Left hindlimb (tissue), 1 donor: Measurements from ENCODE around the gene MINPP1.
"Not testable (repeated sequence)": the region's sequence is repeated elsewhere in the genome, so short reads cannot be mapped to it uniquely, and the experiment has no call there.

Source experiments
- DNase-seq: peaks from one replicate; pipeline ENCODE4 v3.0.0-alpha.2; 2018

MINPP1 gene

GRCh38 chr10:87578160-87578841 lies 73.6 kb downstream of the MINPP1 start:
- DNase-seq: no peak

DNA sequence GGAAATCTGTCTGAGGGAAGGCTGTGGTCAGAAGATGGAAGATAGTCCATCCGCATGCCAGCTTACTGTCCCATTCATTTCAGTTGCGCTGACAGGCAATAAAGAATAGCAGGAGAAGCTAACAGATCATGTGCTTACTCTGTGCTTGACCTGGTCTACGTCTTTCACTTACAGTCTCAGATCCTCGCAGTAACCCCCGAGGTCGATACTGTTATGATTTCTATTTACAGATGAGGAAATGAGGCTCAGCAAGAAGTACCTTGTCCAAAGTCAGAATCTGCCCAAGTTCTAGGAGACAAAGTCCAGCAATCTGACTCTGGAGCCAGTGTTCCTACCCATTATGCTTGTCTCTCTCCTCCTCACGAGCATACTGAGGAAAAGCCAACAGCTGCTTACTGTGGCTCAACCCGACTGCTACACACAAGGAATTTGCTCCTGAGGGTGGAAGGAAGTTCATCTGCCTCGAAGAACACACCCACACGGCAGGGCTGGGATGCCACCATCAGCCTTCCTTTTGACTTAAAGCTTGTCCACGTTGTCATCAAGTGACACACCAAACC lies 74.2 kb downstream of the MINPP1 start:
- no peak for DNase-seq

- DNase-seq: peak; percentile 53
Measured at GRCh38 chr10:87579563-87579962, 74.9 kb downstream of the MINPP1 start.

- no peak for DNase-seq
Measured at GRCh38 chr10:87580016-87580415, 75.3 kb downstream of the MINPP1 start.

- no peak for DNase-seq
Measured at GRCh38 chr10:87585565-87586514, 81.1 kb downstream of the MINPP1 start.

DNA sequence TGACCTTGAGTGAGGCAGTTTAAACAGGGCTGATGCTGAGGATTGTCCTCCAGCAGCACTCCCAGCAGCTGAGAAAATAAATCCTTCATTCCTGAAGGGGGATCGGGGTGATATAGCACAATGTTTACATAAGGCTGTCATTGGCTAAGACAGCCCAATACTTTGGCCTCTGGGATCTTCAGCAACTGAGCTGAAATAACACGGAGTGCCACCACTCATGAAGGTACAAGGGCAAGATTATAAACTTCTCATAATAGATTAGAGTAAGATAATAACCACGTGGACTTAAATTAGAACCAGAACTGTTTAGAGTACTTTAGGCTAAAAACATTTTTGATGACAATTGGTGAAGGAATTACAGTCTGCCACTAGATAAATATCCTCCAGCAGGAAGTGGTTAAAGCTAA lies 85.0 kb downstream of the MINPP1 start:
- DNase-seq: no peak

DNA sequence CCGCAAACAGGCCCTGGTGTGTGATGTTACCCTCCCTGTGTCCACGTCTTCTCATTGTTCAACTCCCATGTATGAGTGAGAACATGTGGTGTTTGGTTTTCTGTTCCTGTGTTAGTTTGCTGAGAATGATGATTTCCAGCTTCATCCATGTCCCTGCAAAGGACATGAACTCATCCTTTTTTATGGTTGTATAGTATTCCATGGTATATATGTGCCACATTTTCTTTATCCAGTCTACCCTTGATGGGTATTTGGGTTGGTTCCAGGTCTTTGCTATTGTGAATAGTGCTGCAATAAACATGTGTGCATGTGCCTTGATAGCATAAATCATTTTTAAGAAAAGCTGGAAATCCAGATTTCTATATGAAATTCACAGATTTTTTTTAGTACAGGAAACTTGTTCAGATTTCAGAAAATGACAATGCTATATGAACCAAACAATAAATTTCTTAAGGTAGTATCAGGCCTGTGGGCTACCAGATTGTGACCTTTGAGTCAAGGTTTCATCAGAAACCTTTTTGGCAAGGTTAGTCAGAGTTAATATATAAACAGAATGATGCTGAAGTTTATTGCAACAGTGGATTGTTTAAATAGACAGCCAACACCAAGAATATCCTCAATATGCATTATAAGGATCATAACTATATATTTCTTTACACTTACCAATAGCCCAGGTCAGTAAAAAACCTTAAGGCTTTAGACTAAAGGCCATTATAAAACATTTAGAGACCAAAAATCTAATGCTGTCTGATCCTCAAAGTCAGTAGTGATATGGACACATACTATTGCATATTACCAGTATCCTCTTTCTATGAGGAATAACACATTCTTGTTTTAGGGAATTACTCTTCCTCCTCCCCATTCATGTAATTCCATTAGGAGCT lies 86.3 kb downstream of the MINPP1 start:
- no peak for DNase-seq

GRCh38 chr10:87591589-87591886 lies 86.8 kb downstream of the MINPP1 start:
- DNase-seq: no peak

GRCh38 chr10:87592920-87593319 lies 88.2 kb downstream of the MINPP1 start:
- DNase-seq: not testable (repeated sequence)

GRCh38 chr10:87593702-87594101 lies 89.0 kb downstream of the MINPP1 start:
- DNase-seq: no peak

DNA sequence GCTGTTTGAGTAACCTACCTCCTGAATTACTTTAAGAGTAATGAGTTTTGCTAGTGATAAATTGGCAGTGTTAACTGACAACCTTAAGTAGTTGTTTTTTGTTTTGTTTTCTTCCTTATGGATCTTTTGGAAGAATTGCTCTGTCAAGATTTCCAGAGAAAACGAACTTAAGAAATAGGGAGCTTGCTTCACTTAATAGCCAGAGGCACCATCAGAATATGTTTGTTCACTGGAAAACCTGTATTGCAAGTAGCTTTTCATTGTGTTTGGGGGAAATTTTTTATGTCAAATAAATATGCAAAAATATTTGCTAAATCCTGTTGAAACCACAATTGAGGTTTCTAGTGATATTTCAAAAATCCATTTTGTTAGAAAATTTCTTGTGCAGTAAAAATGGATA lies 89.5 kb downstream of the MINPP1 start:
- DNase-seq: no peak

GRCh38 chr10:87594864-87595263 lies 90.2 kb downstream of the MINPP1 start:
- no peak for DNase-seq

DNA sequence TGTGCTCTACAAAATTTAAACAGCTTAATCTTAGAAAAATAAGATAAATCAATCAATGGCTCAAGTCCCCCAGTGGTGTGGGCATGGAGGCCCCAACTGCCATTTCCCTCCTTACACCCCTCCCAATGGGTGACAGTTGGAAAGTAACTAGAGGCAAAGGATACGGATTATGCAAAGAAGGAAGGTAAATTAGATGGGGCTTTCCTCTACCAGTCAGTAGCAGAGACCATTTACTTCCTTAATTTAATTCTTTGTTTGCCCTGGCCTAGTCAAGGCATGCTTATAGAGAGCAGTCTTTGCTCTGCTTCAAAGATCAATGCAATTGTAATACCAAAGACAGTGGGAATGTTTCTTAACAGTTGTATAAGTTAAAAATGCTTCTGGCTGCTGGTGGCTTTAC lies 91.7 kb downstream of the MINPP1 start:
- no peak for DNase-seq

DNA sequence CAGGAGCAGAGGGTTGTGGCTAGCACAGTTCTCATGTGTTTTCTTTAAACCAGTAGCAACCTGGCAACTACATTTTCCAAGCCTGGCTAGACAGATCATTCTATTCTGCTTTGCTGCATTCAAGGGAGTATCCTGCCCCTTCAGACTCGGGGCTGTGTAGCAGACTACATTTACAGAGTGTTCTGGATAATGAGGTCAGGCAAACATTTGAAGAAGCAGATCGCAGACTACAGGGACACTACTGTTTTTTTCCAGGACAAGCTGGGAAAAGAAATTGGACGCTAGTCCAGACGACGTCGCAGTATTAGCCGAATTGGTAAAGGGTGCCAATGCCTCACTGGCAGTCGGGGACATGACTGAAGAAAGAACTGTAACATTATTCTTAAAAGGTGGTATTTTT lies 94.0 kb downstream of the MINPP1 start:
- DNase-seq: no peak

DNA sequence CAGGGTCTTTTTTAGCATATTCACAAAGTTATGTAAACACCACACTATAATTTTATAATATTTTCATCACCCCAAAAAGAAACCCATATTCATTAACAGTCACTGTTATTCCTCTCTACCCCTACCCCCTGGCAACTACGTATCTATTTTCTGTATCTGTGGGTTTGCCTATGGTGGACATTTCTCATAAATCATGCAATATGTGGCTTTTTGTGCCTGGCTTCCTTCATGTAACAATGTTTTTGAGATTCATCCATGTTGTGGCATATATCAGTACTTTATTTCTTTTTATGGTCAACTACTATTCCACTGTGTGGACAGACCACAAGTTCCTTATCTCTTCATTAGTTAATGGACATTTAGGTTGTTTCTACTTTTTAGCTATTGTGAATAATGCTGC lies 95.9 kb downstream of the MINPP1 start:
- no peak for DNase-seq
